Gastrocnemius medialis (tissue), 4 donors: Measurements from ENCODE around the gene ACSL4.

Experiments used
- POLR2A ChIP-seq, 2 donors: fragments of 450-650 bp; IDR thresholded peaks; one replicate each; pipeline ENCODE4 v1.6.1; 2017; ENCODE audit warnings: antibody characterized with exemption in 2 of 2, mild to moderate bottlenecking in 2 of 2, moderate library complexity in 2 of 2
- TF ChIP-seq, protein P1 (sequence below), 5 experiments: fragments of 450-650 bp in 3 of 5; fragments of 200-600 bp in 2 of 5; sonication (generic) in 2 of 5; IDR thresholded peaks in 4 of 5; conservative IDR thresholded peaks in 1 of 5; 1 replicate in 4 of 5; 2 replicates in 1 of 5; pipeline ENCODE4 v1.5.1; 2016 to 2019; ENCODE audit warnings: antibody characterized with exemption in 5 of 5, mild to moderate bottlenecking in 3 of 5, moderate library complexity in 3 of 5

DNA sequence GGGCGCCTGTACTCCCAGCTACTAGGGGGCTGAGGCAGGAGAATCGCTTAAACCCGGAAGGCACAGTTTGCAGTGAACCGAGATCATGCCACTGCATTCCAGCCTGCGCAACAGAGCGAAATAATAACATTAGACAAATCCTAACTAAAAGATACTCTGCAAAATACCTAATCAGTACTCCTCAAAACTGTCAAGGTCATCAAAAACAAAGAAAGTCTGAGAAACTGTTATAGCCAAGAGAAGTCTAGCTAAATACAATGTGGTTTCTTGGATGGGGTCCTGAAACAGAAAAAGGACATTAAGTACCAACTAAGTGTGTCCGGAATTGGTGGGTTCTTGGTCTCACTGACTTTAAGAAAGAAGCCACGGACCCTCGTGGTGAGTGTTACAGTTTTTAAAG, 14.6 kb upstream of the ACSL4 start:
- TF ChIP-seq, protein P1, sequence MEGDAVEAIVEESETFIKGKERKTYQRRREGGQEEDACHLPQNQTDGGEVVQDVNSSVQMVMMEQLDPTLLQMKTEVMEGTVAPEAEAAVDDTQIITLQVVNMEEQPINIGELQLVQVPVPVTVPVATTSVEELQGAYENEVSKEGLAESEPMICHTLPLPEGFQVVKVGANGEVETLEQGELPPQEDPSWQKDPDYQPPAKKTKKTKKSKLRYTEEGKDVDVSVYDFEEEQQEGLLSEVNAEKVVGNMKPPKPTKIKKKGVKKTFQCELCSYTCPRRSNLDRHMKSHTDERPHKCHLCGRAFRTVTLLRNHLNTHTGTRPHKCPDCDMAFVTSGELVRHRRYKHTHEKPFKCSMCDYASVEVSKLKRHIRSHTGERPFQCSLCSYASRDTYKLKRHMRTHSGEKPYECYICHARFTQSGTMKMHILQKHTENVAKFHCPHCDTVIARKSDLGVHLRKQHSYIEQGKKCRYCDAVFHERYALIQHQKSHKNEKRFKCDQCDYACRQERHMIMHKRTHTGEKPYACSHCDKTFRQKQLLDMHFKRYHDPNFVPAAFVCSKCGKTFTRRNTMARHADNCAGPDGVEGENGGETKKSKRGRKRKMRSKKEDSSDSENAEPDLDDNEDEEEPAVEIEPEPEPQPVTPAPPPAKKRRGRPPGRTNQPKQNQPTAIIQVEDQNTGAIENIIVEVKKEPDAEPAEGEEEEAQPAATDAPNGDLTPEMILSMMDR (IDR thresholded peaks at IDR 0.05 in 4 of 5, conservative IDR thresholded peaks at IDR 0.05 in 1 of 5): no peak
- TF ChIP-seq POLR2A (IDR thresholded peaks at IDR 0.05): no peak
